Measurements from ENCODE around the gene CPNE2.
"Not testable (repeated sequence)": the region's sequence is repeated elsewhere in the genome, so short reads cannot be mapped to it uniquely, and the experiment has no call there.

CPNE2 gene

DNA sequence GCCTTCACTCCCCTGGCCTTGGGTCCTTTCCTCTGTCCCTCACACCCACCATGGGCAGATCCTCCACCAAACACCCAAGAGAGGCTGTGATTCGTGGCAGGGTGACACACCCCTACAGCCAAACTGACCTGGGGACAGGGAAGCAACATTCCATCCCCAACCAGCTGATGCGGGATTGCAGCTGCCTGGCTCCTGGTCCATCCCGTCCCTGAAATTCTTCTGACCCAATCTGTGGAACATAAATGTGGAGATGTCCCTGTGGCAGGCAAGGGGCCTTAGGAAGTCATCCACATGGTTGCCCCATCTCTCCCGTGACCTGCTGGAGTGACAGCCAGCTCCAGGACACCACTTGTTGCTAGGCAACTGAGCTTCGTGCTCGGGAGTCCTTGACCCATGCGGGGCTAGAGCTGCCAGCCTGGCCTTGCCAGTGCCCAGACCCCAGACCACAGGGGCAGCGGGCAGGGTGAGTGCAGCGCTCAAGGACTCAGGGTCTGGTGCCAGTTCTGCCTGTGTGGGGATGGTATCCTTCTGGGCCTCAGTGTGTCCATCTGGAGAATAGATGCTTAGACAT lies 34.0 kb upstream of the CPNE2 start:
- Histone ChIP-seq H3K9ac (ENCODE audit: low read depth, low read length) (no peak overlapping the region), H3K36me3 (ENCODE audit: insufficient read depth, low read length) (no peaks in the 10 kb centered on the region), H3K27me3 (ENCODE audit: control insufficient read depth, insufficient read depth, low read length) (no peaks in the 10 kb centered on the region), H3K4me2 (ENCODE audit: low read length) (no peak overlapping the region), H3K4me1 (ENCODE audit: control insufficient read depth, insufficient read depth, low read length) (peaks cover 22% of the 10 kb centered on the region), H3K4me3 (ENCODE audit: low read length) (no peak overlapping the region), H3K9me3 (replicated peaks; ENCODE audit: low read length) (no peaks in the 10 kb centered on the region)

DNA sequence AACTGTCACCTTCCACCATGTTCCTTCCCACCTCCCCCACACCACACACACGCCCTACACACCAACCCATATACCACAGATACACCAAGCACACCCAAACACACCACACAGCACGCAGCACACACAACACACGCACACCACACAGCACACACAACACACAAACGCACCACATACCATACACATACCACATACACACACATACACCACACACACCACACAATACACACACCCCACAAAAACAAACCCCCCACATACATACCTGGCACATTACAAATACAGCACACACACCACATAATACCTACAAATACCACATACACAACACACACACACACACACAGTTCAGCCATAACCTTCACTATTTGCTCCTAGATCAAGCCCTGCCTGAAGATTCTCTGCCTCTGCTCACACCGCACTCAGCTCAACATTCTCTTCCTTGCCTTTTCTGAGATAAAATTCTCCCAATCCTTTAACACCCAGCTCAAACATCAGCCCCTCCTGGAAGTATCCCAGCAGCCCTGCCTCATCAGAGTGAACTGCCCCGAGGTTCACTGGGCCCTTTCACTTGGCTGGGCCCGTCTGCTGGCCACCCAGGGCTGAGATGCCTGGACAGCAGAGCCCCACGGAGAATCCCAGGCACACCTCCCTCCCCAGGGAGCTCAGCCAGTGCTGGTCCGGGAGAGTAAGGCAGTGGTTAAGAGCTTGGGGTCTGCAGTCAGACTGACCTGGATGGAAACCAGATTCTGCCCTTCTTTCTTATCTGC lies 31.9 kb upstream of the CPNE2 start:
- H3K9ac ChIP-seq (ENCODE audit: low read depth, low read length), result peak overlapping the region; percentile 45
- H3K36me3 ChIP-seq (ENCODE audit: insufficient read depth, low read length), result no peaks in the 10 kb centered on the region
- H3K9me3 ChIP-seq (replicated peaks; ENCODE audit: low read length), result no peaks in the 10 kb centered on the region
- peak overlapping the region; percentile 60 for H3K4me2 ChIP-seq (ENCODE audit: low read length)
- no peak overlapping the region for H3K4me3 ChIP-seq (ENCODE audit: low read length)
- H3K27me3 ChIP-seq (ENCODE audit: control insufficient read depth, insufficient read depth, low read length), result no peaks in the 10 kb centered on the region
- H3K4me1 ChIP-seq (ENCODE audit: control insufficient read depth, insufficient read depth, low read length), result peaks cover 22% of the 10 kb centered on the region

GRCh38 chr16:57061084-57061905 lies 31.1 kb upstream of the CPNE2 start:
- H3K4me2 ChIP-seq (ENCODE audit: low read length), result peak overlapping the region; percentile 60
- no peaks in the 10 kb centered on the region for H3K27me3 ChIP-seq (ENCODE audit: control insufficient read depth, insufficient read depth, low read length)
- H3K4me3 ChIP-seq (ENCODE audit: low read length), result peak overlapping the region; percentile 11
- peak overlapping the region; percentile 45 for H3K9ac ChIP-seq (ENCODE audit: low read depth, low read length)
- H3K4me1 ChIP-seq (ENCODE audit: control insufficient read depth, insufficient read depth, low read length), result peaks cover 22% of the 10 kb centered on the region
- H3K36me3 ChIP-seq (ENCODE audit: insufficient read depth, low read length), result no peaks in the 10 kb centered on the region
- no peaks in the 10 kb centered on the region for H3K9me3 ChIP-seq (replicated peaks; ENCODE audit: low read length)

GRCh38 chr16:57062329-57062728 lies 30.1 kb upstream of the CPNE2 start:
- no peaks in the 10 kb centered on the region for H3K36me3 ChIP-seq (ENCODE audit: insufficient read depth, low read length)
- no peak overlapping the region for H3K4me3 ChIP-seq (ENCODE audit: low read length)
- no peaks in the 10 kb centered on the region for H3K9me3 ChIP-seq (replicated peaks; ENCODE audit: low read length)
- no peak overlapping the region for H3K9ac ChIP-seq (ENCODE audit: low read depth, low read length)
- no peaks in the 10 kb centered on the region for H3K27me3 ChIP-seq (ENCODE audit: control insufficient read depth, insufficient read depth, low read length)
- no peak overlapping the region for H3K4me2 ChIP-seq (ENCODE audit: low read length)
- H3K4me1 ChIP-seq (ENCODE audit: control insufficient read depth, insufficient read depth, low read length), result peaks cover 22% of the 10 kb centered on the region

DNA sequence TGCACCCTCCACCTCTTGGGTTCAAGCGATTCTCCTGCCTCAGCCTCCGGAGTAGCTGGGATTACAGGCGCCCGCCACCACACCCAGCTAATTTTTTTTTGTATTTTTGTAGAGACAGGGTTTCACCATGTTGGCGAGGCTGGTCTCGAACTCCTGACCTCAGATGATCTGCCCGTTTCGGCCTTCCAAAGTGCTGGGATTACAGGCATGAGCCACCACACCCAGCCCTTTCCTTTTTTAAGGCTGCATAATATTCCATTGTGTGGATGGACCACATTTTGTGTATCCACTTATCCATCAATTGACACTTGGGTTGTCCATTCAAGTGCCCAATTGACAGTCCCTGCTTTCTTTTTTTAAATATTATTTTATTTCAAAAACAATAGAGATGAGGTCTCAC lies 29.2 kb upstream of the CPNE2 start:
- H3K27me3 ChIP-seq (ENCODE audit: control insufficient read depth, insufficient read depth, low read length); H3K4me3 ChIP-seq (ENCODE audit: low read length); H3K9ac ChIP-seq (ENCODE audit: low read depth, low read length); H3K9me3 ChIP-seq (replicated peaks; ENCODE audit: low read length); H3K4me2 ChIP-seq (ENCODE audit: low read length); H3K36me3 ChIP-seq (ENCODE audit: insufficient read depth, low read length): not testable (repeated sequence)
- peaks cover 22% of the 10 kb centered on the region for H3K4me1 ChIP-seq (ENCODE audit: control insufficient read depth, insufficient read depth, low read length)

DNA sequence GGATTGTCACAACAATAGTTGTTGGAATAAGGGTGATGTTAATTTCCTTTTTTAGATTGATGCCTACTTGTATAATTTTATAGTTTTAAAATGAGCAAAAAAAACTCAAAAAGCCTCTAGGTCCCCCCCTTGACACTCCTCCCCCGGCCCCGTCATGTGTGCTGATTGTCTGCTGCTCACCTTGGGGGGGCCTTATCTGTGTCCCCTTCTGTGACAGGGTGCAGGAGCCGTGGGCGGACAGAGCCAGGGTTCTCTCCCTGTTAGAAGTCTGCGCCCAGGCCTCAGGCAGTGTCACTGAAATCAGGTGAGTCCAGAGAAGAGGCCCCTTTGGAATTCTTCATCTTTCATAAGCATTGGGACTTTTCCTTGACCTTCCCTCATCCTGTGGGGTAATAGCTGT lies 27.4 kb upstream of the CPNE2 start:
- Histone ChIP-seq H3K4me1 (ENCODE audit: control insufficient read depth, insufficient read depth, low read length) (peaks cover 22% of the 10 kb centered on the region), H3K27me3 (ENCODE audit: control insufficient read depth, insufficient read depth, low read length) (no peaks in the 10 kb centered on the region), H3K4me3 (ENCODE audit: low read length) (no peak overlapping the region), H3K4me2 (ENCODE audit: low read length) (no peak overlapping the region), H3K9me3 (replicated peaks; ENCODE audit: low read length) (no peaks in the 10 kb centered on the region), H3K36me3 (ENCODE audit: insufficient read depth, low read length) (no peaks in the 10 kb centered on the region), H3K9ac (ENCODE audit: low read depth, low read length) (no peak overlapping the region)

DNA sequence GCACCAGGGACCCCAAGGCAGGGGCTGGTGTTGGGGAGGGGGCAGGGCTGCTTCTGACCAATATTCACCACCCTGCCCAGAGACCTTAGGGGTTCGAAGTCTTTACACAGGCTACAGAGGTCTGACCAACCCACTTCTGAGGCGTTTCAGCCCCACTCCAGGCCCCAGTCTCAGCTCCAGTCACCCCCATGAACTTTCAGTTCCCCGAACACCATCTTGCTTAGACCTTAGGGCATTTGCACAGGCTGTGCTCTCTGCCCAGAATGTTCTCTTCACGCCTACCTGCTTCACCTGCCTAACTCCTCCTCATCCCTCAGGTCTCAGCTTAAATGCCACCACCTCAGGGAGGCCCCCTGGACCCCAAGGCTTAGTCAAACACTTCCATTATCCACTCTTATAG lies 25.8 kb upstream of the CPNE2 start:
- Histone ChIP-seq H3K4me1 (ENCODE audit: control insufficient read depth, insufficient read depth, low read length) (peaks cover 10% of the 10 kb centered on the region), H3K36me3 (ENCODE audit: insufficient read depth, low read length) (no peaks in the 10 kb centered on the region)

DNA sequence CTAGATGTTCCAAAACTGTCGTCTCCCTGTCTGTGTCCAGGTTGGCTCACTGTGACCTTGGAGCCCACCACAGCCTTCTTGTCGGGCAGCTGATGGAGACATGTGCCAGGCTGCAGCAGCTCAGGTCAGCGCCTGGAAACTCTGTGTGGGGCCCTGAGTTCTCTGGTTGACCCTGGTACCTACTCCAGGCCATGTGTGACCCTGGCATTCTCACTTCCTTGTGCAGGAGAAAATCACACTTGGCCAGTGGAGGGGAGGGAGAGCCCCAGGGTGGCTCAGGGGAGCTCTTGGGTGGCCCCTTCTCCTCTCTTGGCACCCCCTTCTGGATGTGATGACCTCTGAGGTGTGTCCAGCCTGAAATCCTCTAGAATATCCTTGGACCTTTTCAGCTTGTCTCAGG lies 25.0 kb upstream of the CPNE2 start:
- Histone ChIP-seq H3K36me3 (ENCODE audit: insufficient read depth, low read length) (no peaks in the 10 kb centered on the region), H3K27me3 (ENCODE audit: control insufficient read depth, insufficient read depth, low read length) (no peaks in the 10 kb centered on the region), H3K9me3 (replicated peaks; ENCODE audit: low read length) (no peaks in the 10 kb centered on the region), H3K4me3 (ENCODE audit: low read length) (no peak overlapping the region), H3K4me2 (ENCODE audit: low read length) (no peak overlapping the region), H3K9ac (ENCODE audit: low read depth, low read length) (no peak overlapping the region), H3K4me1 (ENCODE audit: control insufficient read depth, insufficient read depth, low read length) (peaks cover 10% of the 10 kb centered on the region)

More for the DNA sequence above, 25.8 kb upstream of the CPNE2 start:
- H3K9me3 ChIP-seq (replicated peaks; ENCODE audit: low read length), result no peaks in the 10 kb centered on the region
- H3K4me2 ChIP-seq (ENCODE audit: low read length), result no peak overlapping the region
- H3K9ac ChIP-seq (ENCODE audit: low read depth, low read length), result no peak overlapping the region
- no peaks in the 10 kb centered on the region for H3K27me3 ChIP-seq (ENCODE audit: control insufficient read depth, insufficient read depth, low read length)
- no peak overlapping the region for H3K4me3 ChIP-seq (ENCODE audit: low read length)

GRCh38 chr16:57069053-57069452 lies 23.3 kb upstream of the CPNE2 start:
- H3K27me3 ChIP-seq (ENCODE audit: control insufficient read depth, insufficient read depth, low read length), result no peaks in the 10 kb centered on the region
- peaks cover 15% of the 10 kb centered on the region for H3K4me1 ChIP-seq (ENCODE audit: control insufficient read depth, insufficient read depth, low read length)

GRCh38 chr16:57069635-57070370 lies 22.6 kb upstream of the CPNE2 start:
- H3K36me3 ChIP-seq (ENCODE audit: insufficient read depth, low read length), result no peaks in the 10 kb centered on the region
- no peak overlapping the region for H3K9ac ChIP-seq (ENCODE audit: low read depth, low read length)
- no peaks in the 10 kb centered on the region for H3K27me3 ChIP-seq (ENCODE audit: control insufficient read depth, insufficient read depth, low read length)
- no peak overlapping the region for H3K4me3 ChIP-seq (ENCODE audit: low read length)
- no peaks in the 10 kb centered on the region for H3K9me3 ChIP-seq (replicated peaks; ENCODE audit: low read length)
- H3K4me1 ChIP-seq (ENCODE audit: control insufficient read depth, insufficient read depth, low read length), result peaks cover 15% of the 10 kb centered on the region
- no peak overlapping the region for H3K4me2 ChIP-seq (ENCODE audit: low read length)

More at GRCh38 chr16:57069053-57069452, 23.3 kb upstream of the CPNE2 start:
- Histone ChIP-seq H3K9ac (ENCODE audit: low read depth, low read length) (no peak overlapping the region), H3K9me3 (replicated peaks; ENCODE audit: low read length) (no peaks in the 10 kb centered on the region), H3K36me3 (ENCODE audit: insufficient read depth, low read length) (no peaks in the 10 kb centered on the region), H3K4me2 (ENCODE audit: low read length) (no peak overlapping the region), H3K4me3 (ENCODE audit: low read length) (no peak overlapping the region)

- Histone ChIP-seq H3K36me3 (ENCODE audit: insufficient read depth, low read length) (no peaks in the 10 kb centered on the region), H3K4me2 (ENCODE audit: low read length) (no peak overlapping the region), H3K9ac (ENCODE audit: low read depth, low read length) (no peak overlapping the region), H3K9me3 (replicated peaks; ENCODE audit: low read length) (no peaks in the 10 kb centered on the region), H3K27me3 (ENCODE audit: control insufficient read depth, insufficient read depth, low read length) (no peaks in the 10 kb centered on the region), H3K4me3 (ENCODE audit: low read length) (no peak overlapping the region), H3K4me1 (ENCODE audit: control insufficient read depth, insufficient read depth, low read length) (peaks cover 15% of the 10 kb centered on the region)
Measured at GRCh38 chr16:57070424-57070823, 22.0 kb upstream of the CPNE2 start.

Data from skeletal muscle satellite cell (primary cell).